ENCODE data around the gene PTPN23.
A peak's percentile ranks its signal among the peaks of the same experiment; 100 is the strongest.

The PTPN23 gene

GRCh38 chr3:47380026-47380600 is 708 bp upstream of the PTPN23 start (continued):
- TF ChIP-seq, protein P1, sequence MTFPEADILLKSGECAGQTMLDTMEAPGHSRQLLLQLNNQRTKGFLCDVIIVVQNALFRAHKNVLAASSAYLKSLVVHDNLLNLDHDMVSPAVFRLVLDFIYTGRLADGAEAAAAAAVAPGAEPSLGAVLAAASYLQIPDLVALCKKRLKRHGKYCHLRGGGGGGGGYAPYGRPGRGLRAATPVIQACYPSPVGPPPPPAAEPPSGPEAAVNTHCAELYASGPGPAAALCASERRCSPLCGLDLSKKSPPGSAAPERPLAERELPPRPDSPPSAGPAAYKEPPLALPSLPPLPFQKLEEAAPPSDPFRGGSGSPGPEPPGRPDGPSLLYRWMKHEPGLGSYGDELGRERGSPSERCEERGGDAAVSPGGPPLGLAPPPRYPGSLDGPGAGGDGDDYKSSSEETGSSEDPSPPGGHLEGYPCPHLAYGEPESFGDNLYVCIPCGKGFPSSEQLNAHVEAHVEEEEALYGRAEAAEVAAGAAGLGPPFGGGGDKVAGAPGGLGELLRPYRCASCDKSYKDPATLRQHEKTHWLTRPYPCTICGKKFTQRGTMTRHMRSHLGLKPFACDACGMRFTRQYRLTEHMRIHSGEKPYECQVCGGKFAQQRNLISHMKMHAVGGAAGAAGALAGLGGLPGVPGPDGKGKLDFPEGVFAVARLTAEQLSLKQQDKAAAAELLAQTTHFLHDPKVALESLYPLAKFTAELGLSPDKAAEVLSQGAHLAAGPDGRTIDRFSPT (tag by site-specific recombination; IDR thresholded peaks at IDR 0.05), result no peak
- TF ChIP-seq ZNF791 (tag by site-specific recombination; IDR thresholded peaks at IDR 0.05) (no peak), ZNF776 (tag by site-specific recombination; IDR thresholded peaks at IDR 0.05; ENCODE audit: borderline replicate concordance) (no peak), ZBTB20 (tag by site-specific recombination; IDR thresholded peaks at IDR 0.05) (no peak), ZNF335 (tag by site-specific recombination; conservative IDR thresholded peaks at IDR 0.05) (no peak), ZSCAN30 (tag by site-specific recombination; IDR thresholded peaks at IDR 0.05) (no peak; the same call in 1 of the 2 replicates)
- TF ChIP-seq, protein P2, sequence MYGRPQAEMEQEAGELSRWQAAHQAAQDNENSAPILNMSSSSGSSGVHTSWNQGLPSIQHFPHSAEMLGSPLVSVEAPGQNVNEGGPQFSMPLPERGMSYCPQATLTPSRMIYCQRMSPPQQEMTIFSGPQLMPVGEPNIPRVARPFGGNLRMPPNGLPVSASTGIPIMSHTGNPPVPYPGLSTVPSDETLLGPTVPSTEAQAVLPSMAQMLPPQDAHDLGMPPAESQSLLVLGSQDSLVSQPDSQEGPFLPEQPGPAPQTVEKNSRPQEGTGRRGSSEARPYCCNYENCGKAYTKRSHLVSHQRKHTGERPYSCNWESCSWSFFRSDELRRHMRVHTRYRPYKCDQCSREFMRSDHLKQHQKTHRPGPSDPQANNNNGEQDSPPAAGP (tag by site-specific recombination; IDR thresholded peaks at IDR 0.05), result peak; percentile 84; the same call in 1 of the 2 replicates

DNA sequence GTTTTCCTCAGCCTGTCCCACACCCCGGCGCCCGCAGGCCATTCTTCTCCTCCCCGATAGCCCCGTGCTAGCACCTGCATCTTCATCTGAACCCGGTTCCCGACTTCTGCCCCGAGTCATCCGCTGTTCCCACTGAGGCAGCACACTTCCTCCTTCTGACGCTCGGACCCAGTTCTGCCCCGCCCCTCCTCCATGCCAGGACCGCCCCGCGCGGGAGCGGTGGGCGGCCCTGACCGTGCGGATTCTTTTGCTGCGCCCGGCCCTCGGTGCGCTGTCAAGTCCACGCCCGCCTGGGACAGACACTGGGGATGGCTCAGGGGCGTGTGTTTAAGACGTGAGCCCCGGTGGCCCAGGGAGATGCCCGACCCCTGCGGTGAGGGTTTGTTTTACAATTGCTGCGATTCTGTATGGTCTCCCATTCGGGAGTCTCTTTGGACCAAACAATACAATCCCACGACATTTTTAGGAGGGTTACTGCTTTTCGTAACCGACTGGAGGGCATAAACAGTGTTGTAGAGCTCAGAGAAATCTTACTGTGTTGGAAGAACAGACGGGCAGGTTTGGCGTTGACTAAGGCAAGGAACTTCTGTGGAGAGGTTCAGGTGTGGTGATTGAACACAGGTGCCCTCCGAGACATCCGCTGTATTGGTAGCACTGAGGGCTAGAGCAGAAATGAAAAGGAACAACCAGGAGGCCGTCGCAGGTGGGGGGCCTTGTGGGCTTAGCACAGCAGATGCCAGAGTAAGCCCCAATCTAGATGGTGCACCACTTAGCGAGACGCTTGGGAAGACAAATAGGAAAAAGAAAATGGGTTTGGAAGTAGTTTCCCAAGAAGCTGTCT is 716 bp downstream of the PTPN23 start:
- peak overlapping the region; percentile 25; the same call in 1 of the 2 replicates for H3K27ac ChIP-seq (ENCODE audit: extremely low read depth, low read depth, low read length)
- ChIA-PET CTCF (interaction anchor here (0.6 kb wide), 1 partner anchor 492 kb away, joined by 3 read pairs; no protein-coding TSS in a partner anchor), POLR2A (interaction anchor here (0.9 to 1.4 kb wide), 3 partner anchors 8 to 39 kb away, joined by 3 to 13 read pairs (median 4); no protein-coding TSS in a partner anchor)
- H3K9me3 ChIP-seq (ENCODE audit: control insufficient read depth, insufficient read depth, low read depth, low read length), result no peaks in the 10 kb centered on the region
- H3K4me3 ChIP-seq (ENCODE audit: low read depth, low read length), result peak overlapping the region; percentile 95
- no peaks in the 10 kb centered on the region for H3K4me1 ChIP-seq (ENCODE audit: control insufficient read depth, insufficient read depth, low read length)
- peaks cover 0 to 8% of the 10 kb centered on the region in 2 experiments; a peak in 1 of 3 replicates for H3K36me3 ChIP-seq (ENCODE audit: control insufficient read depth in 2 of 2, insufficient read depth in 1 of 2, low read length in 2 of 2)
- TF ChIP-seq ZFHX2 (tag by site-specific recombination; conservative IDR thresholded peaks at IDR 0.05), result peak; percentile 59; the same call in 1 of the 2 replicates
- TF ChIP-seq ZBTB20 (tag by site-specific recombination; IDR thresholded peaks at IDR 0.05), result peak; percentile 83
- 0 out of 2 replicates have a peak, but pooled peaks have one; percentile 38 for TF ChIP-seq ZBTB17 (tag by site-specific recombination; IDR thresholded peaks at IDR 0.05)
- TF ChIP-seq ZNF341 (tag by site-specific recombination; IDR thresholded peaks at IDR 0.05; ENCODE audit: low read depth), result peak; percentile 94
- peak; percentile 76; the same call in 1 of the 2 replicates for TF ChIP-seq ZNF600 (tag by site-specific recombination; IDR thresholded peaks at IDR 0.05)
- TF ChIP-seq PBX3 (CRISPR knock-in tag; IDR thresholded peaks at IDR 0.05), result no peak
- TF ChIP-seq ZNF335 (tag by site-specific recombination; conservative IDR thresholded peaks at IDR 0.05), result peak; percentile 87
- TF ChIP-seq KLF7 (tag by site-specific recombination; IDR thresholded peaks at IDR 0.05; ENCODE audit: borderline replicate concordance), result 0 out of 2 replicates have a peak, but pooled peaks have one; percentile 5
- TF ChIP-seq SP7 (tag by site-specific recombination; IDR thresholded peaks at IDR 0.05), result peak; percentile 35; the same call in 1 of the 2 replicates
- TF ChIP-seq ZNF362 (tag by site-specific recombination; IDR thresholded peaks at IDR 0.05), result no peak
- TF ChIP-seq SP3 (tag by site-specific recombination; IDR thresholded peaks at IDR 0.05), result peak; percentile 72
- no peak for TF ChIP-seq ZNF211 (tag by site-specific recombination; IDR thresholded peaks at IDR 0.05; ENCODE audit: low read depth)
- 0 out of 2 replicates have a peak, but pooled peaks have one; percentile 5 for TF ChIP-seq ZNF391 (tag by site-specific recombination; IDR thresholded peaks at IDR 0.05; ENCODE audit: borderline replicate concordance, low read depth)
- TF ChIP-seq ZNF2 (tag by site-specific recombination; IDR thresholded peaks at IDR 0.05), result no peak; the same call in 1 of the 2 replicates
- TF ChIP-seq, protein P3, sequence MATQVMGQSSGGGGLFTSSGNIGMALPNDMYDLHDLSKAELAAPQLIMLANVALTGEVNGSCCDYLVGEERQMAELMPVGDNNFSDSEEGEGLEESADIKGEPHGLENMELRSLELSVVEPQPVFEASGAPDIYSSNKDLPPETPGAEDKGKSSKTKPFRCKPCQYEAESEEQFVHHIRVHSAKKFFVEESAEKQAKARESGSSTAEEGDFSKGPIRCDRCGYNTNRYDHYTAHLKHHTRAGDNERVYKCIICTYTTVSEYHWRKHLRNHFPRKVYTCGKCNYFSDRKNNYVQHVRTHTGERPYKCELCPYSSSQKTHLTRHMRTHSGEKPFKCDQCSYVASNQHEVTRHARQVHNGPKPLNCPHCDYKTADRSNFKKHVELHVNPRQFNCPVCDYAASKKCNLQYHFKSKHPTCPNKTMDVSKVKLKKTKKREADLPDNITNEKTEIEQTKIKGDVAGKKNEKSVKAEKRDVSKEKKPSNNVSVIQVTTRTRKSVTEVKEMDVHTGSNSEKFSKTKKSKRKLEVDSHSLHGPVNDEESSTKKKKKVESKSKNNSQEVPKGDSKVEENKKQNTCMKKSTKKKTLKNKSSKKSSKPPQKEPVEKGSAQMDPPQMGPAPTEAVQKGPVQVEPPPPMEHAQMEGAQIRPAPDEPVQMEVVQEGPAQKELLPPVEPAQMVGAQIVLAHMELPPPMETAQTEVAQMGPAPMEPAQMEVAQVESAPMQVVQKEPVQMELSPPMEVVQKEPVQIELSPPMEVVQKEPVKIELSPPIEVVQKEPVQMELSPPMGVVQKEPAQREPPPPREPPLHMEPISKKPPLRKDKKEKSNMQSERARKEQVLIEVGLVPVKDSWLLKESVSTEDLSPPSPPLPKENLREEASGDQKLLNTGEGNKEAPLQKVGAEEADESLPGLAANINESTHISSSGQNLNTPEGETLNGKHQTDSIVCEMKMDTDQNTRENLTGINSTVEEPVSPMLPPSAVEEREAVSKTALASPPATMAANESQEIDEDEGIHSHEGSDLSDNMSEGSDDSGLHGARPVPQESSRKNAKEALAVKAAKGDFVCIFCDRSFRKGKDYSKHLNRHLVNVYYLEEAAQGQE (tag by site-specific recombination; IDR thresholded peaks at IDR 0.05), result peak; percentile 31; the same call in 1 of the 2 replicates
- 0 out of 2 replicates have a peak, but pooled peaks have one; percentile 55 for TF ChIP-seq ZIC2 (tag by site-specific recombination; IDR thresholded peaks at IDR 0.05)
